Fibroblast of villous mesenchyme (primary cell): ENCODE data around the gene ADGRD1. TPM values are rescaled to one million over a fixed set of nuclear protein-coding genes. Genes with fewer than 3 reads are reported as not detected.

Experiments
- DNase-seq: peaks from one replicate; pipeline ENCODE4 v3.0.0-alpha.2; 2010; ENCODE audit warnings: low read depth
- H3K4me3 ChIP-seq: 2 replicates; pipeline ENCODE4 v1.5.1; 2011; ENCODE audit warnings: low read depth, mild to moderate bottlenecking, low read length
- total RNA-seq: library from RNA; depleted of rRNA; stranded (reverse); fragments of >200 nt; gene quantifications from 2 replicates; pipeline ENCODE4 v1.2.3, GENCODE V29; 2012
- TF ChIP-seq, protein P1 (sequence below): IDR thresholded peaks from 2 replicates; pipeline ENCODE4 v1.5.1; 2012; ENCODE audit warnings: low read depth, mild to moderate bottlenecking, low read length; ENCODE audit not compliant: insufficient read depth

The ADGRD1 gene
- total RNA-seq, 1 donor = under 0.01 TPM

DNA sequence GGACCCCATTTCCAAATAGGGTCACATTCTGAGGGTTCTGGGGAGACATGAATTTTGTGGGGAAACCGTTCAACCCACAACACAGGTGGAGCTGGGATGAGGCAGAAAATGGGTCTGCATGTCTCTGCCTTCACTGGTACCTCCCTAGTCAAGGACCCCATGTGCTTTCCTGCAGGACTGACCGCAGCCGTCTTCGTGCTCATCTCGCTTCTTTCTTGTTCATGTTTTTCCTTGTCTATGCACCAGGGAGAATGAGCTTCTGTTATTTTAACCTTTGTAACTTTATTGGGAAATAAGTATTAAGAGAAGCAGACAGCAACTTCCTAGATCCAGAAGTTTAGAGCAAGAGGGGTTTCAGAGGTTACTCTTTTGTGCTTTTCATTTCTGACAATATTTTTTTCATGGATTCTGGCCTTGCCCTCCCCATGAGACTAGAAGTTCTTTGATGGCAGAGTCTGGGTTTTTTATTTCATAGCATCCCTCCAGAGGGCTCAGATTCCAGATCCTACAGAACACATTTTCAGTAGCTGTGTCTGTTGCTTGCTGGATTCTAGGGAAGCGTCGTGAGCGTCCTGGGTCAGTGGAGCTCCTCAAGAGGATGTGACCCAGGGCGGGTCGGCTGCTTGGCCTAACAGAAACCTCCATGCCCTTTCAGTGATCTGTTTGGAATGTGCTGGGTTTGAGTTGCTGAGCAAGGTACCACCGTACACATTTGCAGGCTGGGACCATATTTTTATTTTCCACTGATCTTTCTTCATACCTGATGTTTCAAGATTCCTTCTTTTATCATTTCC lies 104.2 kb downstream of the ADGRD1 start:
- no peak overlapping the region for H3K4me3 ChIP-seq
- DNase-seq = no peak
- TF ChIP-seq, protein P1, sequence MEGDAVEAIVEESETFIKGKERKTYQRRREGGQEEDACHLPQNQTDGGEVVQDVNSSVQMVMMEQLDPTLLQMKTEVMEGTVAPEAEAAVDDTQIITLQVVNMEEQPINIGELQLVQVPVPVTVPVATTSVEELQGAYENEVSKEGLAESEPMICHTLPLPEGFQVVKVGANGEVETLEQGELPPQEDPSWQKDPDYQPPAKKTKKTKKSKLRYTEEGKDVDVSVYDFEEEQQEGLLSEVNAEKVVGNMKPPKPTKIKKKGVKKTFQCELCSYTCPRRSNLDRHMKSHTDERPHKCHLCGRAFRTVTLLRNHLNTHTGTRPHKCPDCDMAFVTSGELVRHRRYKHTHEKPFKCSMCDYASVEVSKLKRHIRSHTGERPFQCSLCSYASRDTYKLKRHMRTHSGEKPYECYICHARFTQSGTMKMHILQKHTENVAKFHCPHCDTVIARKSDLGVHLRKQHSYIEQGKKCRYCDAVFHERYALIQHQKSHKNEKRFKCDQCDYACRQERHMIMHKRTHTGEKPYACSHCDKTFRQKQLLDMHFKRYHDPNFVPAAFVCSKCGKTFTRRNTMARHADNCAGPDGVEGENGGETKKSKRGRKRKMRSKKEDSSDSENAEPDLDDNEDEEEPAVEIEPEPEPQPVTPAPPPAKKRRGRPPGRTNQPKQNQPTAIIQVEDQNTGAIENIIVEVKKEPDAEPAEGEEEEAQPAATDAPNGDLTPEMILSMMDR = no peak

DNA sequence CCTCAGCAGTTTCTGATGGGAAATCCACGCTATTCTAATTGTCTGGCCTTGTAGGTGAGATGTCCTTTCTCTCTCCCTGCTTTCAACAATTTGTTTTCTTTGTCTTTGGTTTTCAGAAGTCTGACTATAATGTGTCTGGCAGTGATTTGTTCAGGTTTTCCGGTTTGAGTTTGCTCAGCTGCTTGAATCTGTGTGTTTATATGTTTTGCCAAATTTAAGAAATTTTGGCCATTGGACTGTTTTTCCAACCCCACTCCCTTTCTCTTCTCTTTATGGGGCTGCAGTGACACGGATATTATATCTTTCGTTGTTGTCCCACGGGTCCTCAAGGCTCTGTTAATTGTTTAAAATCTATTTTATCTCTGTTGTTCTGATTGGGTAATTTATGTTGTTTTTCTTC lies 105.0 kb downstream of the ADGRD1 start:
- no peak overlapping the region for H3K4me3 ChIP-seq
- no peak for DNase-seq
- TF ChIP-seq, protein P1 = no peak

- DNase-seq = no peak
- TF ChIP-seq, protein P1 = no peak
- H3K4me3 ChIP-seq = no peak overlapping the region
Observed at GRCh38 chr12:131060011-131060703, 106.5 kb downstream of the ADGRD1 start.

- no peak for DNase-seq
- no peak overlapping the region for H3K4me3 ChIP-seq
- TF ChIP-seq, protein P1 = no peak
Observed at GRCh38 chr12:131061041-131061806, 107.5 kb downstream of the ADGRD1 start.

GRCh38 chr12:131063413-131063812 lies 109.7 kb downstream of the ADGRD1 start:
- TF ChIP-seq, protein P1 = no peak
- DNase-seq = no peak
- H3K4me3 ChIP-seq = no peak overlapping the region

GRCh38 chr12:131063960-131064359 lies 110.3 kb downstream of the ADGRD1 start:
- H3K4me3 ChIP-seq = no peak overlapping the region
- TF ChIP-seq, protein P1 = no peak
- DNase-seq = no peak
